GM19452 (cell line): ENCODE results near the gene OST4.
A peak's percentile ranks its signal among the peaks of the same experiment; 100 is the strongest.

Source experiments
- ATAC-seq: cut with Tn5 transposase; IDR thresholded peaks from one replicate; pipeline ENCODE4 v1.9.1; 2021; ENCODE audit not compliant: unreplicated experiment

The OST4 gene

DNA sequence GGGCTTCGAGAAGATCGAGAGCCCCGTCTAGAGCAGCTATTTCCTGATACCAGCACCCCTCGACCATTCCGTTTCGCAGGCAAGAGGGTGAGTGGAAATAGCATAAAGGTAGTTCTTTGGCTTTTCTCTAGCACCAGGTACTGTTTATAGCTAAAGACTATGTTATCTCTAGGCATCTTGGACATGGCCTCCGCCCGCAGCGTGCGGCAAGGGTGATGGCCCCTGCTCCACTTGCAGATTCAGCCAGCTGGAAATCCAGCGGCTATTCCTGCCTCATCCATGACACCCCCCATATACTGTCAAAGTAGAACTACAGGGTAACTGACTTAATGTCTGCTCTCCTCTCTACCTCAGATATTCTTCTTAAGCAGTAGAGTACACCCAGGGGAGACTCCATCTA lies 16.7 kb downstream of the OST4 start:
- no peak for ATAC-seq

DNA sequence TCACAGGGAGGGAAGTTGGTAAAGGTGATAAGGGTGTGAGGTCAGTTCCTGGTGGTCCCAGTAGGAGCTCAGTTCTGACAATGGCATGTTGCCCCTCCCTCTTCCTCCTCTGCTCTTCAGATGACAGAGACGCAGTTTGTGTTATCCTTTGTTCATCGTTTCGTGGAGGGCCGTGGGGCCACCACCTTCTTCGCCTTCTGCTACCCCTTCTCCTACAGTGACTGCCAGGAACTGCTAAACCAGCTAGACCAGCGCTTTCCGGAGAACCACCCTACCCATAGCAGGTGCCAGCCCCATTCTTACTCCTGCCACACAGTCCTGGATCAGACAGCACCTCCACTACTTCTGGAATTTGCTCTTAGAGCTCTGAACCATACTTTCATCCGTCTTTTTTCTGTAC lies 17.7 kb downstream of the OST4 start:
- no peak for ATAC-seq

DNA sequence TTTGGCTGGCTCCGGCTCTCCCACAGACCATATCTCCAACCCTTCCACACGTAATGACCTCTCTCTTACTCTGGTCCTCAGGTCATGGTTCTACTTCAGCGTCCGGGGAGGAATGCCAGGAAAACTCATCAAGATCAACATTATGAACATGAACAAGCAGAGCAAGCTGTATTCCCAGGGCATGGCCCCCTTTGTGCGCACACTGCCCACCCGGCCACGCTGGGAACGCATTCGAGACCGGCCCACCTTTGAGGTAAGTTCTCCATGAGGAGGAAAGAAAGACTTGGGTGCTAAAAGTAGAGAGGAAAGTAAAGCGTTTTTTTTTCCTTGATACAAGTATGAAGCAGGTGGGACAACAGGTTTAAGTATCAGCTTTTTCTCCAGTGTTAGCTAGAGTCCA lies 18.1 kb downstream of the OST4 start:
- ATAC-seq = no peak

DNA sequence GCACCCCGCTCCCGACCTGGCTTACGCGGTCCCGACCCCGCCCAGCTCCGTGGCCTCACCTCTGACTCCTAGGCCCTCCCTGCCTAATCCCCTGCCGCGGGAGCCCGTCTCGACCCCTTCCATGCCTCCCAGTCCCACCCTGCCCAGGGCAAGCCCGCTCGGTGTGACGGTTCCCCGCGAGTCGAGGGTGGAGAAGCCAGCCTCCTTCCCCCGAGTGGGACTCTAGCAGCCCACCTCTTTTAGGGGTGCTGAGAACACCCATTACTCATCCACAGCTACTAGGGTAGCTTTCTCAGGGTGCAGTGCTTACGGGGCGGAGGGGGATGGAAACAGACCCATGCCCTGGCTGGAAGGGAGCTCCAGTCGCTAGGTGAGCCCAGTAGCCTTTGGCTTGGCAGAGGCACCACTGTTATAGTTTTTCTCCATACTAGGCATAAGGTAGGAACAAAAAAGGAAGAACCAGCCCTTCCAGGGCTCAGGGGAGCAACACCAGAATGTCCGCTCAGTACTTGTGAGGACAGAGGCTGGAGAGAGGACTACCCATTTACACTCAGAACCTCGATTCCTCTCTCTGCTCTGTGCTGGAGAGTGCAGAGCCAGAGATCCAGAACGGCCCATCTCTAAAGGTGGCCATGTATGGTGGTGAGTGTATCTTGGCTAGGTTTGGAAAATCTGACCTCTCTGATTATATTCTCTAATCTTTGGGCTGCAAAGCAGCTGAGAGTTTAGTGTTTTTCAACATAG lies 19.4 kb downstream of the OST4 start:
- peak; percentile 1 for ATAC-seq

DNA sequence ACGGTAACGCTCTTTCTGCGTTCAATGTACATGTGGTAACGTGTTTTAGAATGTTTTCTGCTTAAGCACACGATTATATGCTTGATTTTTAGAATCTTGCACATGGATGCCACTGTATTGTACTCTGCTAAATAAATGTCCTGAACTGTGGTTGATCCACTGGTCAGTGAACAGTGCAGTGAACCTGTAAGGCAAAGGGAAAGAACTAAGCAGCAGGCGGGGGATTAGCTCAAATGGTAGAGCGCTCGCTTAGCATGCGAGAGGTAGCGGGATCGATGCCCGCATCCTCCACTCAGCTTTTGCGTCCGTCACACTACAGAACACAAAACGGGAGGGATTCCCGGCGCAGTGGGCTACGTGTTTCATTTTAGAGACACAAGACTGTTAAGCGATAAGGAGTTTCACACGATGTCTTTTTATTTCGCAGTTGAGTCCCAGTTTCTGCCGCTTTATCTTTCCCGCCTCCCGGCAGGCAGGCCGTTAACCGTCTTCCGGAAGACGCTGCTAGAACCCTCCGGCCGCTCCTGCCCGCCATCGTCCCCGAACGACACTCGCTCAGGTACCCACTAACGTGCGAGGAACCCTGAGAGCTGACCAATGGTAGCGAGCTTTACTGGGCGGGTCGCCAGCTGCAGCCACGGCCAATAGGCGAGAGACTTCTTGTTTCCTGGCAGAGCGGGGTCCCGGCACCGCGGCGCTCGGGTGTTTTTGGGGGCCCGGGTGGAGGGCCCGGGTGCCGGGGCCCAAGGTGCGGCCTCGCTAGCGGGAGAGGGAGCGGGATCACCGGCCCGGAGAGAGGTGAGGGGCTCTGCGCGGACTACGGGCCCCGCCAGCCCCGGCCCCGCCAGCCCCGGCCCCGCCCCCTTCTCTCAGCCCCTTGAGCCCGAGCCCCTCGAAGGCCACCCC lies 20.2 kb downstream of the OST4 start, which contains the start of gene AGBL5:
Gene AGBL5, plus strand, starts transcription at position 673 of the 906 bp plus-strand sequence. CDS start 1,291 bp downstream, outside the sequence.
- ATAC-seq = peak; percentile 69

DNA sequence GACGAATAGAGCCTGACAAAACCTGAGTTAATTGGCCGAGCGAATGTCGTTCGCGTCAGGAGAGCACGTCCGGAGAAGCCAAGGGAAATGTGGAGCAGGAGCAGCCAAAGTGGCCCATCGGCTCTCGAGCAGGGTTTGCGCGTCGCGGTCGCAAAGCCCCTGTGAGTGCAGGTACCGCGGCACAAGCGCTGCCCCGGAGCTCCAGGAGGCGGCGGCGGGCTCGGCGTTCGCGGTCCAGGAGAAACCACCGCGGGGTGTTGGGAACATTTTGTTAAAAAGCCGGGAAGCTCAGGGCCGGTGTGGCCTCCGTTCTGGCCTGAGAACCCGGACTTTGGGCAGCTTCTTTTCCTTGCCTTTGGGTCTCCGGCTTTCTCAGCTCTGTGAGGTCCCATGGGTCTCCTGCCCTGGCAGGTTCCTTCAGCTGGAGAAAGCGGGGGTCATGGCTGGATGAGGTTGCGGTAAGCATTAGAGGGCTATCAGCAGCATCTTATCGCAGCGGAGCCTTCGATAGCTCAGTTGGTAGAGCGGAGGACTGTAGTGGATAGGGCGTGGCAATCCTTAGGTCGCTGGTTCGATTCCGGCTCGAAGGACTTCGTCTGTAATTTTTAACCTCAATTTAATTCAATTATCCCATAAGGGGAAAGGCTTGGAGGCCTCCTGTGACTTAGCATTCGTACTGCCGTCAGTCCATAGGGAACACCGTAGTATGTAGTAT lies 21.0 kb downstream of the OST4 start:
- ATAC-seq = peak; percentile 43

DNA sequence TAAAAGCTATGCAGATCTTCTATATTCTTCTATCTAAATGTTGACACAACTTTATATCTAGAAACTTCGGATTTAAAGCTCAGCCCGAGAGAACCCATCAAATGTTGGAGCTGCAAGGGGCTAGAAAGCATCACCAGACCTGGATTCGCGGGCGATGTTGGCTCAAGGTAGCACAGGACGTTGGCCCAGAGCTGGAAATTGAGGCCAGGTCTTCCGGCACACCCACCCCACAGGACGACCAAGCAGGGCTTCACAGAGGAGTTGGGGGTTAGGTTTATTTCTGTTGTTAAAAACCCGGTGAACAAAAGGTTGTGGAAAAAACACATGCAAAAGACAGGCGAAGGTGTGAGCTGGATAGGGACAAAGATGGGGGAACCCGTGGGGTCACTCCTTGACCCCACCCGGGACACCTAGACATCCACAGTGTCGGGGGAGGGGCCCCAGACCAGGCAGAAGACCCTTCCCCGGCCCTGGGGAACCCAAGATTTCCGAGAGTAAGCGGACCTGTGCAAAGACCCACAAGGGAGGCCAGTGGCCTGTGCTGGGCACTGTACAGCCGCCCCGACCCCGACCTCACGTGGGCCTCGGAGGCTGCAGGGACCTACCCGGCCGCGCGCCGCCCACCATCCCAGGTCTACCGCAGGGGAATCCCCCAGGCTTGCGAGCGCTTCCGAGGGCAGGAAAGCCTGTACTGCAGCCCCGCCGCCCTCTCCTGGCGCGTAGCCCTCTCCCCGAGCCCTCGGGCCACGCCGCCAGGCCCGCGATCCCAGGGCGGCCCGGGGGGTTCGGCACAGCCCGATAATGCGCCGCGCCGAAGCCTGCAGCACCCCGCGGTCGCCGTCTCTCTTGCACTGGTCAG lies 21.8 kb downstream of the OST4 start:
- ATAC-seq = peak; percentile 30

DNA sequence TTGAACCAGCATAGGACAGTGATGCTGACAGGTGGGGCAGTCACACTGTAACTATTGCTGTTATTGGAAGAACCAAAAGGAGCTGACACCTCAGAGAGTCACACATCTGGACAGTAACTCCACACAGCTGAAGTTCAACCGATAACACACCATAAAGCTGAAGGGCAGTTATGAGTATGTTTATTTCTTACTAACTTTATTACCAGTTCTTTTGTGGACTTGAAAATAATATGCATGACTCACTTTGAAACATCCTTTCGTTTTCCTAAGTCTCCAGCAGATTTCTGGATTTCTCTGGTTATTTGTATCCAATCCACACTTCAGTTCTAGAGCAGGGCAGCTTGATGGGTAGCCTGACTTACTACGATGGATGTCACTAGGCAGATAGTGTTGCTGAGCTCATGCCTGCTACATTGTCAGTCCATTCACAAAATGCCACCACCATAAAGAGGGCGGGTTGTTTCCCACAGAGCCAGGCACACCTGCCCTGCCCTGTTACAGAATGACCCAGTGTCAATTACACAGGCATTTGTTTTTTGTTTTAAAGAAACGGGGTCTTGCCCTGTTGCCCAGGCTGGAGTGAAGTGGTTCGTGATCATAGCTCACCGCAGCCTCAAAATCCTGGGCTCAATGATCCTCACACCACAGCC lies 28.3 kb downstream of the OST4 start:
- ATAC-seq = no peak

DNA sequence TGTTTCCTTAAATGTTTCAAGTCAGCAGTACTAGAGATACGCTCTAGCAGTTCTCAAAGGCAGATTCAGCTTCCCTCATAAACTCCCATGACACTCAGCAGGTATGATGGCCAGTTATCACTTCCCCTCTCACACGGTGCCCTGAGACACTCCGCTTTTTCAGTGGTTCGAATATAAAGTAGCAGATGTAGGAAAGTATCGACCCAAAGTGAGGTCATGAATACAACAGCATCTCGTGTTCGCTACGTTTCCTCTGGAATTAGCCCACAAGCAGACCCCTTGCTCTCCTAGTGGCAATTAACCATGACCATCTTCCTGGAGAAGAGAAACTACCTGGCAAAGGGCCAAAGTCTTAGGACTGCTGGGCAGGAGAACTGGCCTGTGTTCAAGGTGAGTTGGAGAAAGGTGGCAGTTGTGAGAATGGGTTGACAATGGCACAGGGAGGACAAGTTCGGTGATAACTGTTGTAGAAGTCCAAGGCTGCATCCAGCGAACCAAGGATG lies 29.2 kb downstream of the OST4 start:
- no peak for ATAC-seq

DNA sequence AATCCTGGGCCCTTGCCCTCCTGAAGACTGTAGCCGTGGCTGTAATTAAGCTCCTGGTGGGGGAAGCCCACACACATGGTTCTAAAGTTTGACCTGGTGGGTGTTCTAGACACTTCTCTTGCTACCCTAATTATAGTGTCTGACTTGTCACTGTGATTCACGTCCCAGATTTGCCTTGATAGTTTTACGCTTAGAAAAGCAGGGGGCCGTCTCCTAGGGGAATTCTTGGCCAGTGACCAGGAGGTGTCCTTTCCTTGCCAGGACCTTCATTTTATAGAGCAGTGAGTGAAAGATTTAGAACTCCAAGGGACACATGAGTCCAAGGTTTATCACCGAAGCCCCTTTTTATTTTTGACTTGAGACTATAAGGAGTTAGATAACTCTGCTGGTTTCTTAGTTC lies 29.7 kb downstream of the OST4 start:
- ATAC-seq = no peak

DNA sequence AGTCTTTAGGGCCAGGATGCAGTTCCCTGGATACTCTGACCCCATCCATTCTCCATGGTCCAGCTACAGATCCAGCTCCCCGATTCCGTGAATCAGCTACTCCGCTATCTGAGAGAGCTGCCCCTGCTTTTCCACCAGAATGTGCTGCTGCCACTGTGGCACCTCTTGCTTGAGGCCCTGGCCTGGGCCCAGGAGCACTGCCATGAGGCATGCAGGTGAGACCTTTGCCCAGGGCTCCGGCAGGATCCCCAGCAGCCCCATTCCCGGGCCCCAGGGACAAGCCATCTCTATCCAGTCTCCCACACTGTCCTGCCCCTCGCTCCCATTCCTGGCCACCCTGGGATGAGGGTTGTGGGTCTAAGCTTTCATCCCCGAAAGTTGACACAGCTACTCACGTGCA lies 31.2 kb downstream of the OST4 start:
- no peak for ATAC-seq

DNA sequence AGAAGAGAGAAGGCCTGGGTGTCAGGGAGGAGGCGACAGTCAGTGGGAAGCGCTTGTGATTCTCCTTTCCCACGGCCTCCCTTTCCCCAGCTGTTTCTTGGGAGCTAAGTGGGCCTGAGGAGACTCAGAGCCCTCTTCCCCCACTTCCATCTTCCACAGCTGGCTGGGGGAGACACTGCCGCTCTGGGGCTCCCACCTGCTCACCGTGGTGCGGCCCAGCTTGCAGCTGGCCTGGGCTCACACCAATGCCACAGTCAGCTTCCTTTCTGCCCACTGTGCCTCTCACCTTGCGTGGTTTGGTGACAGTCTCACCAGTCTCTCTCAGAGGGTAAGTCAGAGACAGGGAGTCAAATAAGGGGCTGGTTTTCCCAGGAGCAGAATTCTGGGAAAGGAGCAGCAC lies 31.6 kb downstream of the OST4 start:
- no peak for ATAC-seq

DNA sequence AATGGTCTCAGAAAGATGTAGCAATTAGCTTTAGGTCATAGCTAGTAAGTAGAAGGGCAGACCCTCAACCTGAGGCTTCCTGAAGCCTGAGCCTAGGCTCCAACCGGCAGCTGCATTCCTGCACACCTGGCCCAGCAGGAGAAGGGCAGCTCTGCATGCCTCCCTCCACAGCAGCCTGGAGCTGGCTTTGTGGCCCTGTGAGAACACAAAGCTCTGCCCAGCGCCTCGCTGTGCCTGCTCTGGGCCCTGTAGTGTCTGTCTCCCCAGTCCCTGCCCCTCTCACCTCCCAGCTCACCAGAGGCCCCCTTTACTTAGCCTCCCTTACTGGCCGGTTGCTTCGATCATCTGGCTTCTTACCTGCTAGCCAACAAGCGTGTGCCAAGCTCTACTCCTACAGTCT lies 32.0 kb downstream of the OST4 start:
- ATAC-seq = no peak

DNA sequence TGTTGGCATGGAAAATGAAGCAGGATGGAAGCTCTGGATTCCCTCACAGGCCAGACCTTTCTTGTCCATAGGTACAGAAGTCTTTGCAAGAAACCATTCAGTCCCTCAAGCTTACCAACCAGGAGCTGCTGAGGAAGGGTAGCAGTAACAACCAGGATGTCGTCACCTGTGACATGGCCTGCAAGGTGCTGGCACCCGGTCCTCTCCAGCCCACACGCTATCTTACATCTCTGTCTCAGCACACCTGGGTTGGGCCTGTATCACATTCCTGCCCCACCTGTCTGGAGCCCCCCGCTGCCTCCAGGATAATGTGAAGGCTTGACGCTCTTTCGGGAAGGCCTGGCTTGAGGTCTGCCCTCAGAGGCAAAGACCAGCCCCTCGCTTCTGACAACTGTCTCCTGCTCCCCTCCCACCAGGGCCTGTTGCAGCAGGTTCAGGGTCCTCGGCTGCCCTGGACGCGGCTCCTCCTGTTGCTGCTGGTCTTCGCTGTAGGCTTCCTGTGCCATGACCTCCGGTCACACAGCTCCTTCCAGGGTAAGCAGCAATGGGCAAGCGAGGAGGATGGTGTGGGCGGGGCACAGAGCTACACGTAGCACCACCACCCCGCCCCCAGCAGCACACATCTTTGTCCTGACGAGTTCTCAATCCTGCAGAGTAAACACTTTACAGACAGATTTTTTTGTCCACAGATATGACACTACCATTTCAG lies 32.7 kb downstream of the OST4 start:
- ATAC-seq = no peak

DNA sequence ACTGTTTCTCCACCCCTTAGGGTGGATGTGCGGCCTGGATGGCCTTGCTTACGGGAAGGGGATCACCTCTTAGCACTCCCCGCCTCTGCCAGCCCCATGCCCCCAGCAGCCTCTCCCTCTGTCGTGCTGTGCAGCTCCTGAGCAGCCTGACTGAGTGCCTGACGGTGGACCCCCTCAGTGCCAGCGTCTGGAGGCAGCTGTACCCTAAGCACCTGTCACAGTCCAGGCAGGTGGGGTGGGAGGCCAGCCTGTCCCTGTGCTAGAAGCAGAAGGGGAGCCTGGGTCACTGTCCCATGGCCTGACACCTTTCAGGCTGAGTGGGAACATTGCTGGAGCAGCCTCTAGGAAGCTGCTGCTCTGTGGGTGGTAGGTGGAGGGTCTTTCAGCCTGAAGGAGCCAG lies 33.4 kb downstream of the OST4 start:
- no peak for ATAC-seq

DNA sequence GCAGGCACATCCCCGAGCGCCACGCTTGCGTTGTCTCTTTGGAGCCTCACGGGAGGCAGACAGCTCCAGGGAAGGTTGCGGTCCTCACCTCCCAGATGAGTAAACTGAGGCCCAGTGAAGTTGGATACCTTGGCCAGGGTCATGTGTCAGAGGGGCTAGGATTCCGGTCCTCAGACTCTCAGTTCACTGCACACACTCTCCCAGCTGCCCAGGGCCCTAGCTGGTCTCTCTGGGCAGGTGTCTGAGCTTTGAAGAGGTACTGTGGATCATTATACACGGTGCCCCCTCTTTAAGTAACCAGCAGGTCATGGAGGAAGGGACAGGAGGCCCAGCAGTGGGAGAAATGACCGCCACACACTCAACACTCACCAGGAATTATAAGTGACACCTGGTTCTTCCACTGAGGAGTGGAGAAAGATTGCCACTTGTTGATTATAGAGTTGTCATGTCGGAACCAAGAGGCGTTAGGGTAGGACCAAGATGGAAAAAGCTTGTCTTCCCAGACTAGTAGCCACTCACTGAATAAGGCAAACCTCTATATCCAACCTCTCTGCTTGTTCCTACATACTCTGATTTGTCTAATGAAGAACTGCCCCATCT lies 38.1 kb downstream of the OST4 start:
- no peak for ATAC-seq

DNA sequence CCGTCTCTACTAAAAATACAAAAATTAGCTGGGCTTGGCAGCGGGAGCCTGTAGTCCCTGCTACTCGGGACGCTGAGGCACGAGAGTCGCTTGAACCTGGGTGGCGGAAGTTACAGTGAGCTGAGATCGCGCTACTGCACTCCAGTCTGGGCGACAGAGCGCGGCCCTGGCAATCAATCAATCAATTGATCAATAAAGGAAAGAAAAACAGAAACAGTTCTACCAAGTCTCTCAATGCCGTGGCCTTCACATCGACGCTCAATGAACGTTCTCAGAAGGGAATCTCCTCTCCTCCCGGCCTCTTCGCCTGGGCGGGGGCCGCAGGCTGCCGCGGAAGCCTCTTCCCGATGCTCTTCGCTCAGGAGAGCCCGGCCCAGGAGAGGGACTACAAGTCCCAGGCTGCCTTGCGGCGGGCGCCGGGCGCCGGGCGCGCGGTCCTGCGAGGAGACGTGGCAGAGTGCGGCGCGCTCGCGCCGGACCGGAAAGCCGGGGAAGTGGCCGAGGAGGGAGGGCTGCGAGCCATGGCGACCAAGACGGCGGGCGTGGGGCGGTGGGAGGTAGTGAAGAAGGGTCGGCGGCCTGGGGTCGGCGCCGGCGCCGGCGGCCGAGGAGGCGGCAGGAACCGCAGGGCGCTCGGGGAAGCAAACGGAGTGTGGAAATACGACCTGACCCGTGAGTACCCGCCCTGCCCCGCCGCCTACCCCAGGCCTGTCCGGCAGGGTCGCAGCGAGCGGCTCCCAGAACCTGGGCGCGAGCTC lies 38.8 kb downstream of the OST4 start, which contains the start of gene TMEM214:
Gene TMEM214, plus strand, starts transcription at position 471 of the 758 bp plus-strand sequence. Its CDS starts 51 bp downstream, at position 522.
- peak; percentile 95 for ATAC-seq

DNA sequence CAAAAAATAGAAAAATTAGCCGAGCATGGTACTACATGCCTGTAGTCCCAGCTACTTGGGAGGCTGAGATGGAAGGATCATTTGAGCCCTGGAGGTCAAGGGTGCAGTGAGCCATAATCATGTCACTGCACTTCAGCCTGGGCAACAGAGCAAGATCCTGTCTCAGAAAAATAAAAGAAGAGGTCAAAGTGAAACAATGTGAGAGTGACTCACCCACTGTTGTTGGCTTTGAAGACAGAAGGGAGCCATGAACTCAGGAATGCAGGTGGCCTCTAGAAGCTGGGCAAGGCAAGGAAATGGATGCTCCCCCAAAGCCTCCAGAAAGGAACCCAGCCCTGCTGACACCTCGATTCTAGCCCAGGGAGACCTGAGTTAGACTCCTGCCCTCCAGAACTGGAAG lies 42.4 kb downstream of the OST4 start:
- ATAC-seq = no peak
